Measurements from ENCODE around the gene TLNRD1. TPM values are rescaled to one million over a fixed set of nuclear protein-coding genes. Genes with fewer than 3 reads are reported as not detected.

Gene TLNRD1
- total RNA-seq (10 to 100 TPM; 12.7 to 36.5 TPM), polyA plus RNA-seq (10 to 100 TPM; 10.8 to 28.7 TPM)
- long read RNA-seq, donor 1, full-length matches to known transcripts = 44 of 44 reads
- long read RNA-seq, donor 1, partial matches to known transcripts = 0 of 44 reads
- long read RNA-seq, donor 1, other reads (novel, unspliced or antisense) = 0 of 44 reads
- long read RNA-seq, donor 2, full-length matches to known transcripts = 19 of 19 reads
- long read RNA-seq, donor 2, partial matches to known transcripts = 0 of 19 reads
- long read RNA-seq, donor 2, other reads (novel, unspliced or antisense) = 0 of 19 reads
- long read RNA-seq, donor 3, full-length matches to known transcripts = 27 of 27 reads
- long read RNA-seq, donor 3, partial matches to known transcripts = 0 of 27 reads
- long read RNA-seq, donor 3, other reads (novel, unspliced or antisense) = 0 of 27 reads
- long read RNA-seq, donor 4, full-length matches to known transcripts = 37 of 37 reads
- long read RNA-seq, donor 4, partial matches to known transcripts = 0 of 37 reads
- long read RNA-seq, donor 4, other reads (novel, unspliced or antisense) = 0 of 37 reads
- long read RNA-seq, donor 5, full-length matches to known transcripts = 61 of 61 reads
- long read RNA-seq, donor 5, partial matches to known transcripts = 0 of 61 reads
- long read RNA-seq, donor 5, other reads (novel, unspliced or antisense) = 0 of 61 reads

GRCh38 chr15:81000624-81001151 lies at the start of gene TLNRD1:
TLNRD1 (plus strand) TSS chr15:81000923; CDS start chr15:81002272, 1,349 bp downstream.
- ATAC-seq (ENCODE audit: insufficient read depth, low FRiP score) = peak; percentile 83
- WGBS, 2 donors = 0% methylated on average over 41 to 66 of the region's 66 CpGs
- Histone ChIP-seq H3K4me3 (peak within 1 kb of the TSS; percentile 88), H3K36me3 (ENCODE audit: control insufficient read depth in 4 of 4, insufficient read depth in 4 of 4, low read length in 4 of 4) (peaks cover 0 to 22% (median 11%) of the 10 kb centered on the region in 4 donors), H3K27ac (ENCODE audit: low read depth in 1 of 2, low read length in 1 of 2) (peak within 1 kb of the TSS; percentile 94 to 96), H3K27me3 (ENCODE audit: control insufficient read depth in 3 of 3, insufficient read depth in 3 of 3, low read length in 2 of 3) (no peaks in the 10 kb centered on the region), H3K9me3 (ENCODE audit: control insufficient read depth in 4 of 4, insufficient read depth in 3 of 4, low read length in 3 of 4) (peaks cover 0 to 3% (median 1%) of the 10 kb centered on the region in 4 donors), H3K9ac (ENCODE audit: insufficient read depth in 1 of 2, low read length in 2 of 2) (peak within 1 kb of the TSS; percentile 53 to 91), H3K4me1 (ENCODE audit: control insufficient read depth in 5 of 5, insufficient read depth in 5 of 5, low read length in 5 of 5) (peaks cover 0 to 17% (median 12%) of the 10 kb centered on the region in 5 donors)
- DNase-seq = peak; percentile 94 to 97 (median 96)
- TF ChIP-seq CTCF (IDR thresholded peaks at IDR 0.05; ENCODE audit: control extremely low read depth, extremely low read depth) = no peak

DNA sequence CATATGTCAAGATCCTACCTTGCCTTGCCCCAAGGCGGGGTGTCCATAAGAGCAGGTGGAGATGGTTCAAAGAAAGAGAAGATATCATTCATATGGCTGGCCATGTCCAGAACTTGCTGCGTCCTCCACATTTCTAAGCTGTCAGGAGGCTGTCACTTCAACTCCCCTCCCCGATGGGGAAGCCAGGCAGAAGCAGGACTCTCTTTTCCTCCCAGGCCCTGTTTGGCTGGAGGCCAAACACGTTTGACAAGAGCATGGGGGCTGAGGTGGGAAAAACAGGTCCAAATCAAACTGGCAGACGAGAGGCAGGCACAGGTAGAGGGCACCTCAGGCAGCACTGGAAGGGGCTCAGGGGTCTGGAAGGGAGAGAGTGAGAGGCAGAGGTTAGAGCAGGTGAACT lies 48.8 kb upstream of the TLNRD1 start:
- 75 to 76% methylated on average over 5 of the region's 5 CpGs for WGBS, 2 donors
- H3K9ac ChIP-seq (ENCODE audit: insufficient read depth in 1 of 2, low read length in 2 of 2) = no peak overlapping the region
- TF ChIP-seq CTCF (IDR thresholded peaks at IDR 0.05; ENCODE audit: control extremely low read depth, extremely low read depth) = no peak
- H3K27me3 ChIP-seq (ENCODE audit: control insufficient read depth in 3 of 3, insufficient read depth in 3 of 3, low read length in 2 of 3) = no peaks in the 10 kb centered on the region
- DNase-seq (no peak), ATAC-seq (ENCODE audit: insufficient read depth, low FRiP score) (no peak)
- peaks cover 0 to 3% (median 0%) of the 10 kb centered on the region in 5 donors for H3K4me1 ChIP-seq (ENCODE audit: control insufficient read depth in 5 of 5, insufficient read depth in 5 of 5, low read length in 5 of 5)
- no peaks in the 10 kb centered on the region for H3K9me3 ChIP-seq (ENCODE audit: control insufficient read depth in 4 of 4, insufficient read depth in 3 of 4, low read length in 3 of 4)
- H3K36me3 ChIP-seq (ENCODE audit: control insufficient read depth in 4 of 4, insufficient read depth in 4 of 4, low read length in 4 of 4) = peaks cover 5 to 38% (median 17%) of the 10 kb centered on the region in 4 donors
- no peak overlapping the region for H3K4me3 ChIP-seq
- H3K27ac ChIP-seq (ENCODE audit: low read depth in 1 of 2, low read length in 1 of 2) = no peak overlapping the region

GRCh38 chr15:80953001-80953952 lies 47.4 kb upstream of the TLNRD1 start:
- no peaks in the 10 kb centered on the region for H3K9me3 ChIP-seq (ENCODE audit: control insufficient read depth in 4 of 4, insufficient read depth in 3 of 4, low read length in 3 of 4)
- WGBS, 2 donors = 97 to 98% methylated on average over 12 of the region's 12 CpGs
- H3K4me1 ChIP-seq (ENCODE audit: control insufficient read depth in 5 of 5, insufficient read depth in 5 of 5, low read length in 5 of 5) = peaks cover 0 to 3% (median 0%) of the 10 kb centered on the region in 5 donors
- ATAC-seq (ENCODE audit: insufficient read depth, low FRiP score) (no peak), DNase-seq (no peak)
- no peak overlapping the region for H3K4me3 ChIP-seq
- no peak overlapping the region for H3K9ac ChIP-seq (ENCODE audit: insufficient read depth in 1 of 2, low read length in 2 of 2)
- no peak for TF ChIP-seq CTCF (IDR thresholded peaks at IDR 0.05; ENCODE audit: control extremely low read depth, extremely low read depth)
- H3K27me3 ChIP-seq (ENCODE audit: control insufficient read depth in 3 of 3, insufficient read depth in 3 of 3, low read length in 2 of 3) = no peaks in the 10 kb centered on the region
- peaks cover 0 to 29% (median 10%) of the 10 kb centered on the region in 4 donors for H3K36me3 ChIP-seq (ENCODE audit: control insufficient read depth in 4 of 4, insufficient read depth in 4 of 4, low read length in 4 of 4)
- H3K27ac ChIP-seq (ENCODE audit: low read depth in 1 of 2, low read length in 1 of 2) = no peak overlapping the region
